Endothelial cell of umbilical vein (primary cell): ENCODE data around the gene UBP1. TPM values are rescaled to one million over a fixed set of nuclear protein-coding genes. Genes with fewer than 3 reads are reported as not detected.

Source experiments
- BruUV-seq: library from RNA; stranded (reverse); fragments of 400-500 nt; replicated peaks from 2 replicates; lab custom pipeline; 2021; lab: Mats Ljungman, UMichigan
- CTCF ChIA-PET: fragments of 300-600, 350-600 bp; sonication (Branson Sonifier 250); formaldehyde crosslinking; loops from one replicate; lab custom pipeline; 2021; ENCODE audit warnings: antibody characterized with exemption, inconsistent platforms; lab: Charles Lee
- POLR2A ChIA-PET: fragments of 300-600, 350-600 bp; sonication (Branson Sonifier 250); formaldehyde crosslinking; loops from one replicate; lab custom pipeline; 2021; ENCODE audit warnings: antibody characterized with exemption, inconsistent platforms; lab: Charles Lee
- DNase-seq: peaks from one replicate; pipeline ENCODE4 v3.0.0-alpha.2; 2011; ENCODE audit warnings: low read depth, low spot score
- FAIRE-seq: peaks from 2 replicates; lab custom pipeline; 2011; peaks lifted over from hg19 to GRCh38; lab: Jason Lieb, UNC
- H2AFZ ChIP-seq: 2 replicates; pipeline ENCODE4 v1.6.0; 2012; ENCODE audit warnings: low read depth, low read length, control low read depth, inconsistent platforms
- H3K27ac ChIP-seq: 2 replicates; pipeline ENCODE4 v1.5.1; 2011; ENCODE audit warnings: low read depth, mild to moderate bottlenecking, control low read depth, low read length, moderate library complexity; ENCODE audit not compliant: insufficient read depth
- H3K27me3 ChIP-seq, 2 experiments: 2 replicates each; pipeline versions ENCODE4 v1.6.0 to v1.6.1; 2011; ENCODE audit warnings: low read length in 2 of 2, mixed read lengths in 1 of 2; ENCODE audit not compliant: control insufficient read depth in 2 of 2, insufficient read depth in 2 of 2
- H3K36me3 ChIP-seq, 2 experiments: 2 replicates in 1 of 2; 3 replicates in 1 of 2; pipeline ENCODE4 v1.5.1; 2011; ENCODE audit warnings: low read length in 2 of 2, mild to moderate bottlenecking in 1 of 2, moderate library complexity in 1 of 2; ENCODE audit not compliant: control insufficient read depth in 2 of 2, insufficient read depth in 2 of 2; ENCODE audit errors: extremely low read depth in 1 of 2
- H3K4me1 ChIP-seq: 3 replicates; pipeline ENCODE4 v1.5.1; 2011; ENCODE audit warnings: mild to moderate bottlenecking, low read length; ENCODE audit not compliant: control insufficient read depth, insufficient read depth; ENCODE audit errors: extremely low read depth
- H3K4me2 ChIP-seq: 2 replicates; pipeline ENCODE4 v1.6.1; 2011; ENCODE audit warnings: low read length, control low read depth, mixed read lengths; ENCODE audit not compliant: insufficient read depth
- H3K4me3 ChIP-seq, 3 experiments: fragments of 200-600 bp in 1 of 3; sonication (generic), shearing (Covaris generic) in 1 of 3; replicated peaks in 1 of 3; 2 replicates each; pipeline ENCODE4 v1.5.1; 2011 to 2016; ENCODE audit warnings: control low read depth in 3 of 3, low read length in 3 of 3, mild to moderate bottlenecking in 2 of 3, inconsistent platforms in 1 of 3, low read depth in 1 of 3, moderate library complexity in 1 of 3; ENCODE audit not compliant: insufficient read depth in 1 of 3
- H3K79me2 ChIP-seq: 2 replicates; pipeline ENCODE4 v1.6.0; 2012; ENCODE audit warnings: low read length, inconsistent platforms; ENCODE audit not compliant: control insufficient read depth, insufficient read depth
- H3K9ac ChIP-seq: replicated peaks from 2 replicates; pipeline ENCODE3; 2011; ENCODE audit warnings: low read length, control low read depth; ENCODE audit not compliant: insufficient read depth; ENCODE audit errors: extremely low read depth
- H3K9me1 ChIP-seq: replicated peaks from 3 replicates; pipeline ENCODE4 v1.6.0; 2011; ENCODE audit warnings: mild to moderate bottlenecking, low read length; ENCODE audit not compliant: control insufficient read depth, insufficient read depth; ENCODE audit errors: extremely low read depth
- H3K9me3 ChIP-seq: replicated peaks from 2 replicates; pipeline ENCODE4 v1.5.1; 2012; ENCODE audit warnings: low read length, inconsistent platforms; ENCODE audit not compliant: control insufficient read depth, insufficient read depth
- H4K20me1 ChIP-seq: replicated peaks from 2 replicates; pipeline ENCODE3; 2011; ENCODE audit warnings: mild to moderate bottlenecking, low read length; ENCODE audit not compliant: control insufficient read depth, insufficient read depth; ENCODE audit errors: extremely low read depth
- EZH2 ChIP-seq: IDR thresholded peaks from 2 replicates; pipeline ENCODE4 v1.6.1; 2012; ENCODE audit warnings: borderline replicate concordance, low read depth, mild to moderate bottlenecking, moderate library complexity, low read length, inconsistent platforms; ENCODE audit not compliant: severe bottlenecking
- FOS ChIP-seq: IDR thresholded peaks from 2 replicates; pipeline ENCODE4 v1.6.1; 2011; ENCODE audit warnings: mild to moderate bottlenecking, low read length, moderate library complexity, borderline replicate concordance; ENCODE audit not compliant: insufficient read depth
- GATA2 ChIP-seq: IDR thresholded peaks from 2 replicates; pipeline ENCODE4 v1.7.0; 2011; ENCODE audit warnings: low read depth, mild to moderate bottlenecking, moderate library complexity, mixed read lengths, low read length; ENCODE audit not compliant: insufficient read length, insufficient read depth
- JUN ChIP-seq: IDR thresholded peaks from 2 replicates; pipeline ENCODE4 v1.6.1; 2011; ENCODE audit warnings: borderline replicate concordance, low read depth; ENCODE audit not compliant: insufficient read length, insufficient read depth
- MYC ChIP-seq: IDR thresholded peaks from one replicate; pipeline ENCODE4 v1.6.1; 2011; ENCODE audit warnings: mild to moderate bottlenecking, low read depth, low read length
- POLR2A ChIP-seq: IDR thresholded peaks from 2 replicates; pipeline ENCODE4 v1.6.1; 2012; ENCODE audit warnings: low read depth, mild to moderate bottlenecking, control low read depth, low read length
- POLR2AphosphoS5 ChIP-seq: IDR thresholded peaks from 2 replicates; pipeline ENCODE4 v1.6.1; 2012; ENCODE audit warnings: low read depth, mild to moderate bottlenecking, control low read depth, low read length, moderate library complexity; ENCODE audit not compliant: insufficient read depth
- dilution Hi-C: fragments of 300-500 bp; cut with MboI; formaldehyde crosslinking; loops from one replicate; pipeline ENCODE4 v1.15.0; 2019; ENCODE audit warnings: low sequenced_read_pairs; ENCODE audit not compliant: extremely low pct_ligation_motif_present
- intact Hi-C: fragments of 100-400 bp; cut with micrococcal nuclease; formaldehyde crosslinking; loops from one replicate; pipeline ENCODE4 v1.10.0; 2022
- polyA plus RNA-seq, 4 experiments: library from polyadenylated mRNA; depleted of rRNA in 3 of 4; stranded (reverse) in 3 of 4; unstranded in 1 of 4; fragments of >200 nt; gene quantifications; 2 replicates each; pipeline versions ENCODE4 v1.2.1 to v1.2.3, GENCODE V29; 2011 to 2012; ENCODE audit warnings: missing spikeins in 1 of 4
- total RNA-seq: library from RNA; stranded (reverse); gene quantifications from 2 replicates; pipeline ENCODE4 v1.2.3, GENCODE V29; 2021
- TF ChIP-seq, protein P1 (sequence below), 2 donors: IDR thresholded peaks; 1 replicate in 1 of 2; 2 replicates in 1 of 2; pipeline ENCODE4 v1.5.1; 2011; ENCODE audit warnings: low read length in 2 of 2, mild to moderate bottlenecking in 2 of 2, moderate library complexity in 2 of 2, control low read depth in 1 of 2, inconsistent platforms in 1 of 2, low read depth in 1 of 2; ENCODE audit not compliant: insufficient read depth in 1 of 2; ENCODE audit errors: extremely low read depth in 1 of 2
- TF ChIP-seq, protein P2 (sequence below): IDR thresholded peaks from 2 replicates; pipeline ENCODE4 v1.6.1; 2011; ENCODE audit not compliant: insufficient read depth, insufficient read length

Gene UBP1
- total and polyA plus RNA-seq, 2 donors (not counting 3 experiments of a cell fraction or from before 2014, with no cell fraction given): 60.2 to 90.5 TPM

GRCh38 chr3:33395900-33396299, 44.3 kb downstream of the UBP1 start:
- Histone ChIP-seq H3K9me1 (no peaks in the 10 kb centered on the region), H3K9me3 (no peaks in the 10 kb centered on the region), H3K27ac (no peak overlapping the region), H3K79me2 (peaks cover 8% of the 10 kb centered on the region), H3K4me3 (no peak overlapping the region), H3K36me3 (peaks cover 18 to 48% of the 10 kb centered on the region in 2 experiments), H3K27me3 (no peaks in the 10 kb centered on the region), H3K9ac (no peak overlapping the region), H4K20me1 (no peaks in the 10 kb centered on the region), H2AFZ (no peak overlapping the region), H3K4me1 (peaks cover 24% of the 10 kb centered on the region), H3K4me2 (no peak overlapping the region)
- intact Hi-C loops (no loop called here), dilution Hi-C loops (no loop called here)
- no TSS peak for BruUV-seq
- no peak for DNase-seq
- POLR2A ChIA-PET: no interaction called here
- no peak for TF ChIP-seq JUN
- TF ChIP-seq, protein P1, sequence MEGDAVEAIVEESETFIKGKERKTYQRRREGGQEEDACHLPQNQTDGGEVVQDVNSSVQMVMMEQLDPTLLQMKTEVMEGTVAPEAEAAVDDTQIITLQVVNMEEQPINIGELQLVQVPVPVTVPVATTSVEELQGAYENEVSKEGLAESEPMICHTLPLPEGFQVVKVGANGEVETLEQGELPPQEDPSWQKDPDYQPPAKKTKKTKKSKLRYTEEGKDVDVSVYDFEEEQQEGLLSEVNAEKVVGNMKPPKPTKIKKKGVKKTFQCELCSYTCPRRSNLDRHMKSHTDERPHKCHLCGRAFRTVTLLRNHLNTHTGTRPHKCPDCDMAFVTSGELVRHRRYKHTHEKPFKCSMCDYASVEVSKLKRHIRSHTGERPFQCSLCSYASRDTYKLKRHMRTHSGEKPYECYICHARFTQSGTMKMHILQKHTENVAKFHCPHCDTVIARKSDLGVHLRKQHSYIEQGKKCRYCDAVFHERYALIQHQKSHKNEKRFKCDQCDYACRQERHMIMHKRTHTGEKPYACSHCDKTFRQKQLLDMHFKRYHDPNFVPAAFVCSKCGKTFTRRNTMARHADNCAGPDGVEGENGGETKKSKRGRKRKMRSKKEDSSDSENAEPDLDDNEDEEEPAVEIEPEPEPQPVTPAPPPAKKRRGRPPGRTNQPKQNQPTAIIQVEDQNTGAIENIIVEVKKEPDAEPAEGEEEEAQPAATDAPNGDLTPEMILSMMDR (IDR thresholded peaks at IDR 0.05; ENCODE audit: extremely low read depth in 1 of 2, insufficient read depth in 1 of 2, low read depth in 1 of 2, low read length in 2 of 2): no peak
- TF ChIP-seq EZH2: no peak
- no peak for TF ChIP-seq FOS
- no peak for TF ChIP-seq MYC
- TF ChIP-seq, protein P2, sequence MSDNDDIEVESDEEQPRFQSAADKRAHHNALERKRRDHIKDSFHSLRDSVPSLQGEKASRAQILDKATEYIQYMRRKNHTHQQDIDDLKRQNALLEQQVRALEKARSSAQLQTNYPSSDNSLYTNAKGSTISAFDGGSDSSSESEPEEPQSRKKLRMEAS: no peak
- no peak for TF ChIP-seq POLR2AphosphoS5
- TF ChIP-seq POLR2A: no peak
- no peak for TF ChIP-seq GATA2
- CTCF ChIA-PET: interaction anchor here (0.6 to 1.4 kb wide), 3 partner anchors 42 to 1787 kb away, joined by 3 to 4 read pairs (median 3); no protein-coding TSS in a partner anchor
- FAIRE-seq: no peak
